Activated naive CD8-positive, alpha-beta T cell treated with anti-CD3 and anti-CD28 coated beads for 36 hours (primary cell): Measurements from ENCODE around the gene TOM1L2. TPM values are rescaled to one million over a fixed set of nuclear protein-coding genes. Genes with fewer than 3 reads are reported as not detected.
A peak's percentile ranks its signal among the peaks of the same experiment; 100 is the strongest.

Experiments used
- DNase-seq: peaks from one replicate; pipeline ENCODE4 v3.0.0; 2021
- H3K27ac Mint-ChIP-seq: one replicate; pipeline ENCODE4 v1.8.0; 2022; ENCODE audit warnings: mild to moderate bottlenecking, moderate library complexity, mixed read lengths
- H3K27me3 Mint-ChIP-seq: one replicate; pipeline ENCODE4 v1.8.0; 2022; ENCODE audit warnings: mild to moderate bottlenecking, mixed read lengths
- H3K36me3 Mint-ChIP-seq: one replicate; pipeline ENCODE4 v1.8.0; 2021; ENCODE audit warnings: mild to moderate bottlenecking, mixed read lengths
- H3K4me1 Mint-ChIP-seq: one replicate; pipeline ENCODE4 v1.8.0; 2021; ENCODE audit warnings: mixed read lengths
- H3K4me3 Mint-ChIP-seq: one replicate; pipeline ENCODE4 v1.8.0; 2022; ENCODE audit warnings: mild to moderate bottlenecking, moderate library complexity, mixed read lengths
- H3K9me3 Mint-ChIP-seq: one replicate; pipeline ENCODE4 v1.8.0; 2022; ENCODE audit warnings: mixed read lengths
- total RNA-seq, 2 experiments: library from RNA; stranded (reverse); gene quantifications; one replicate each; pipeline ENCODE4 v1.2.3, GENCODE V29; 2021

TOM1L2 gene
- total RNA-seq, 2 experiments from 2014 or later, result 8.5 to 9.0 TPM

- Mint-ChIP-seq H3K36me3 (peaks cover 8% of the 10 kb centered on the region), H3K27ac (no peak overlapping the region), H3K4me1 (peaks cover 55% of the 10 kb centered on the region), H3K27me3 (no peaks in the 10 kb centered on the region), H3K9me3 (no peaks in the 10 kb centered on the region), H3K4me3 (no peak overlapping the region)
- no peak for DNase-seq
These were observed 125.0 kb downstream of the TOM1L2 start for GRCh38 chr17:17847118-17847689.

DNA sequence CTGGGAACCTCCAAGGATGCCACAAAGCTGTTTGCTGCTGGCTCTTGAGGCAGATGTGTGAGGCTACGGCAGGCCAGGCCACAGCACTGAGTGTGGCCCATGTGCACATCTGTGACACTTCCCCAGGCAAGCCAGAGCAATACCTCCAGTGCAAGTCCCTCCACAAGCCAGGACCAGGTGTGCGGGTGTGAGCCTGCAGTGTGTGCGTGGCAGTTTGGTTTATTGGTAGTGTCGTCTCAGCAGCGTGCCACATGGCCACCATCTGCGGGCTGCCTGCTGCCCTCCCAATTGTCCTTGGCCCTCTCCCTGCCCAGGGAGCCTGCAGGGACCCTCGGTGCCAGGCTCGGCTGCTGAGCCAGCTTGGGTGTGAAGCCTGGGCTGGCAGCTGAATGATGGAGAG lies 125.6 kb downstream of the TOM1L2 start:
- Mint-ChIP-seq H3K4me1 (peaks cover 49% of the 10 kb centered on the region), H3K36me3 (peaks cover 4% of the 10 kb centered on the region), H3K4me3 (no peak overlapping the region), H3K27ac (peak overlapping the region; percentile 38), H3K27me3 (no peaks in the 10 kb centered on the region), H3K9me3 (no peaks in the 10 kb centered on the region)
- DNase-seq, result no peak

DNA sequence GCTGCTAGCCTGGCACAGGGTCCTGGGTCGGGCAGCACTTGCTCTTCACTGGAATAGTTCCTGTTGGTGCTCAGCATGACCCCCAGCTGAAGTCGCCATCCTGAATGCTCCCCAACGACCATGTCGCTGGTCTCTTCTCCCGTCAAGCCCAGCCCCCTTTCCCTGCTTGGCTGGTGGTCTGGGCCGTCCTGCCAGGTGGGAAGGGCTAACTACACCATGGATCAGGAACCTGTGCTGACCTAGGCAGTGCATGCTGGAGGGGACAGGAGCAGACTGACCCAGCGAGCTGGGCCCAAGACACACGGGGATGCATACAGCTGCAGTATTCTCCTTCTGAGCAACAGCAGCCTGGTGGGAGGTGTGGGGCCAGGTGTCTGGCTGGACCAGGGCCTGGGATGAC lies 126.2 kb downstream of the TOM1L2 start:
- Mint-ChIP-seq H3K27me3 (no peaks in the 10 kb centered on the region), H3K36me3 (peaks cover 4% of the 10 kb centered on the region), H3K9me3 (no peaks in the 10 kb centered on the region), H3K27ac (no peak overlapping the region), H3K4me3 (no peak overlapping the region), H3K4me1 (peaks cover 46% of the 10 kb centered on the region)
- DNase-seq, result no peak

DNA sequence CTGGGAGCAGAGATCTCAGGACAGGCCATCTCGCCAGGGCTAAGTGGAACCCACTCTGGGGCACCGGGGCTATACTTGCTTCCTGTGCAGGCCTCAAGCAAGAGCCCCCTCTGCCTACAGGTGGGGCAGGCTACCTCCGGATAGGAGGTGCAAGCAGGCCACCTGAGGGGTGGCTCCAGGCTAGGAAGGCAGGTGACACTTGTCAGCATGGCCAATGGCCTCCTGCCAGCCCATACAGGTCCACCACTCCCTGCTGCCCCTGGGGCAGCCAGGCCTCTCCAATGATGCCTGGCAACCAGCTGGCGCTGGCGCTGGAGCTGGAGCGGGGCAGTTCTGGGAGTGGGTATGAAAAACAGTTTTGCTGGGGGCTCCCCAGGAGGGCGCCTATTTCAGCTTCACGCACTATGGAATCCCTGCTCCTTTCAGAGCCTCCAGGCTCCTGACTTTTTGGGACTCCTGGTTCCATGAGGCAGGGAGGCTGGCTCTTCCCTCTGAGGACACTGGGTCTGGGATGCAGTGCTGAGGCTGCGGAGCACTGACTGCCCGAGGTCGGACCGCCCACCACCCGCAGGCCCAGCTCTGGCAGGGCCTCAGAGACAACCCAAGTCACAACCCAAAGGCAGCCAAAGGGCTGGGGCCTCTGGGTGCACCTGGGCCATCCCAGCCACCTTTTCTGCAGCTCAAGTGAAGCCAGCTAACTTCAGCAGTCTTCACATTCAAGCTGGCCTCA lies 127.0 kb downstream of the TOM1L2 start:
- peaks cover 1% of the 10 kb centered on the region for H3K36me3 Mint-ChIP-seq
- H3K27ac Mint-ChIP-seq, result no peak overlapping the region
- no peak overlapping the region for H3K4me3 Mint-ChIP-seq
- no peak for DNase-seq
- no peaks in the 10 kb centered on the region for H3K27me3 Mint-ChIP-seq
- peaks cover 42% of the 10 kb centered on the region for H3K4me1 Mint-ChIP-seq
- H3K9me3 Mint-ChIP-seq, result no peaks in the 10 kb centered on the region

GRCh38 chr17:17844500-17844899 lies 127.7 kb downstream of the TOM1L2 start:
- no peak overlapping the region for H3K27ac Mint-ChIP-seq
- no peak for DNase-seq
- no peaks in the 10 kb centered on the region for H3K9me3 Mint-ChIP-seq
- H3K36me3 Mint-ChIP-seq, result no peaks in the 10 kb centered on the region
- H3K27me3 Mint-ChIP-seq, result no peaks in the 10 kb centered on the region
- no peak overlapping the region for H3K4me3 Mint-ChIP-seq
- peaks cover 38% of the 10 kb centered on the region for H3K4me1 Mint-ChIP-seq

DNA sequence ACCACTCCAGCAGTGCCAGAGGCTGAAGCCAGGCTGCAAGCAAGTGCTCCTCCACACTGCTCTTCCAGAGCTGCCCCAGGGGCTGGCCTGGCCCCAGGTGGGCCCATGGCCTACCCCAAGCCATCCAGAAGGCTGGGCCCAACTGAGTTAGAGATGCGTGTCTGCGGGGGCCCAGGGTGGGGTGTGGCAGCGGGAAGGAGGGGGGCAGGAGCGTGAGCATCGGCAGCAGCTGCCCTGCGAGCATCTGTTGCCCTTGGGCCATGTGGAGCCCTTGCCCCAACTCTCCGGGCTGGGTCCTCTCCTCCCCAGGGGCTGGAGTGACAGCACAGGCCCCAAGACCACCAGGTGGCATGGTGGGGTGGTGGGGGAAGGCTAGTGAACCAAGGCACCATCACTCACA lies 128.1 kb downstream of the TOM1L2 start:
- H3K36me3 Mint-ChIP-seq, result no peaks in the 10 kb centered on the region
- H3K9me3 Mint-ChIP-seq, result no peaks in the 10 kb centered on the region
- peaks cover 38% of the 10 kb centered on the region for H3K4me1 Mint-ChIP-seq
- H3K27me3 Mint-ChIP-seq, result no peaks in the 10 kb centered on the region
- no peak overlapping the region for H3K4me3 Mint-ChIP-seq
- no peak overlapping the region for H3K27ac Mint-ChIP-seq
- DNase-seq, result no peak

DNA sequence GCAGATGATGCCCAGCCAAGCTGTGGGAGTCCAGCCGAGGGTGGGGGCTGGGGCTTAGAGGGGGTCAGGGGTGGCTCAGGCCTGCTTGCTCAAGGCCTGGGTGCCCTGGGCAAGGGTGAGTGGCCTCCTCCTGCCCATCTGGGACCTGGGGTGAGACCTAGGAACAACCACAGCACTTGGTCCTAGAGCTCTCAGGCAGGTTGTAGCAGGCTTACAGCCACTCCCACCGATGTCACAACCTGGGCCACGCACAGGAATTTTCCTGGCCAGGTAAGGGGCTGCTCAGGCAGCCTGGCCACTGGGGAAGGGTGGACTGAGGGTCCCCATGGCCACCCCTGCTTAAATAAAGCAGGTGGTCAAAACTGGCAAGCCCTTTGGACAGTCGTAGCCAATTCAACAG lies 129.1 kb downstream of the TOM1L2 start:
- DNase-seq, result no peak
- Mint-ChIP-seq H3K36me3 (no peaks in the 10 kb centered on the region), H3K4me1 (peaks cover 37% of the 10 kb centered on the region), H3K27me3 (no peaks in the 10 kb centered on the region), H3K4me3 (no peak overlapping the region), H3K9me3 (no peaks in the 10 kb centered on the region), H3K27ac (no peak overlapping the region)

DNA sequence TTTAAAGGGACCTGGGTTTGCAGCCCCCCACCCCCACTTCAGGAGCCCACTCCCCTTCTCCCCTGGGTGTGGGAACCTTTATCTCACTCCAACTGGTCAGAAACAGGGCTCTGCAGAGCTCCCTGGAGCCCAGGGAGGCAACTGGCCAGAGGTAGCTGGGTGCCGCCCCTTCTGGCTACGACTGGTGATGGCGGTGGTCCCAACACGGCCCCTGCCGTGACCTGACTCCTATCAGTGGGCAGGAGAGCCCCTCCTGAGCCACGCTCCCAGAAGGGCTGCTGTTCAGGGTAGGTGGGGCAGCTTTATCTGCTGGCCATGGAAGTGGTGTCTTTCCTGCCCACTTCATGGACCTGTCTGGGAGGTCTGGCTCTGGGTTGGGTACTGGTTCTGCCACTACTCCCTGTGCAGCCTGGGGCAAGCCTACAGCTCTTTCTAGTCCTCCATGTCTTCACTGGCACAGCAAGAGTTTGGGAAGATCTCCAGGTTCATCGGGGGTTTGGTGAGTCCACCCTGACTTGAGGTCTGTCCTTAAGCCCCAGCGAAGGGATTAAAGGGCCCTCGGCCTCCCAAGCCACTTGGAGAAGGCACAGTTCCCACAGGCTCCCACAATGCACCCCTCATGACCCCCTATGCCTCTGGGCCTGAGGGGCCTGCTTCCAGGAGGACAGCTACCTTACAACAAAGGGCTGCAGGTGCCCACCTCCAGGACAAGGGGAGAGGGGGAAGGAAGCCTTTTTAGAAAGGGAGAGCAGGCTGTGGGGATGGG lies 129.9 kb downstream of the TOM1L2 start:
- no peaks in the 10 kb centered on the region for H3K9me3 Mint-ChIP-seq
- peaks cover 37% of the 10 kb centered on the region for H3K4me1 Mint-ChIP-seq
- no peak overlapping the region for H3K4me3 Mint-ChIP-seq
- H3K27me3 Mint-ChIP-seq, result no peaks in the 10 kb centered on the region
- no peaks in the 10 kb centered on the region for H3K36me3 Mint-ChIP-seq
- H3K27ac Mint-ChIP-seq, result no peak overlapping the region
- no peak for DNase-seq

- Mint-ChIP-seq H3K36me3 (no peaks in the 10 kb centered on the region), H3K4me3 (no peak overlapping the region), H3K27ac (no peak overlapping the region), H3K9me3 (no peaks in the 10 kb centered on the region), H3K27me3 (no peaks in the 10 kb centered on the region), H3K4me1 (peaks cover 36% of the 10 kb centered on the region)
- no peak for DNase-seq
These were observed 130.6 kb downstream of the TOM1L2 start for GRCh38 chr17:17841601-17842025.

- Mint-ChIP-seq H3K9me3 (no peaks in the 10 kb centered on the region), H3K4me1 (peaks cover 37% of the 10 kb centered on the region), H3K36me3 (peaks cover 1% of the 10 kb centered on the region), H3K27me3 (peaks cover under 1% of the 10 kb centered on the region), H3K27ac (peak overlapping the region; percentile 86), H3K4me3 (peak overlapping the region; percentile 69)
- DNase-seq, result no peak
These were observed 131.2 kb downstream of the TOM1L2 start for GRCh38 chr17:17840751-17841591.

- peaks cover 43% of the 10 kb centered on the region for H3K4me1 Mint-ChIP-seq
- no peaks in the 10 kb centered on the region for H3K9me3 Mint-ChIP-seq
These were observed 132.2 kb downstream of the TOM1L2 start for GRCh38 chr17:17839791-17840707.

GRCh38 chr17:17837966-17838962 lies 133.9 kb downstream of the TOM1L2 start:
- DNase-seq, result no peak
- Mint-ChIP-seq H3K36me3 (peaks cover 26% of the 10 kb centered on the region), H3K27me3 (peaks cover 5% of the 10 kb centered on the region), H3K27ac (peak overlapping the region; percentile 98), H3K9me3 (no peaks in the 10 kb centered on the region), H3K4me3 (peak overlapping the region; percentile 96), H3K4me1 (peaks cover 60% of the 10 kb centered on the region)

More at GRCh38 chr17:17839791-17840707, 132.2 kb downstream of the TOM1L2 start:
- Mint-ChIP-seq H3K4me3 (peak overlapping the region; percentile 79), H3K27me3 (peaks cover 5% of the 10 kb centered on the region), H3K36me3 (peaks cover 10% of the 10 kb centered on the region), H3K27ac (peak overlapping the region; percentile 87)
- peak; percentile 89 for DNase-seq

DNA sequence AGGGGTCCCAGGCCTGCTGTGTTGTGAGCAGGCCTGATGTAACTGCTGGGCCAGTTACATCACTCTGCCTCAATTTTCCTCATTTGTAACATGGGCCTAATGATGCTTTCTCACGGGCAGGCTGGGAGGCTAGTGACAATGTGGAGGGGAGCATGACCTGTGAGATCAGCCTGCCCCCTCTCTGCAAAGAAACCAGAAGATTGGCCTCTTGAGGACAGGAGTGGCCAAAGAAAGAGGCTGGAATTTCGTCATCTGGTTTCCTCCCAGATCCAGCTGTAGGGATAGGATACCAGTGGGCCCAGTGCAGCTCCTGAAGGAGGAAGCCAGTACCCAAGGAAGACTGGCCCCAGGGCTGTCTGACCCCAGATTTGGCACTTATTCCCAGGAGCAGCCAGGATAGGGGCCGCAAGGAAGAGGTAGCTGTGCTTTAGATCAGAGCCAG lies 134.8 kb downstream of the TOM1L2 start:
- Mint-ChIP-seq H3K36me3 (peaks cover 28% of the 10 kb centered on the region), H3K4me3 (peak overlapping the region; percentile 96), H3K9me3 (no peaks in the 10 kb centered on the region), H3K27ac (peak overlapping the region; percentile 98), H3K27me3 (peaks cover 5% of the 10 kb centered on the region), H3K4me1 (peaks cover 61% of the 10 kb centered on the region)
- DNase-seq, result no peak
